ENCODE measurements around the gene HOMER1. TPM values are rescaled to one million over a fixed set of nuclear protein-coding genes. Genes with fewer than 3 reads are reported as not detected.

HOMER1 gene
- total RNA-seq, 2 experiments from 2014 or later: 6.3 to 13.9 TPM

GRCh38 chr5:79436224-79436623 lies 77.7 kb downstream of the HOMER1 start:
- no peak for DNase-seq (ENCODE audit: low spot score)
- ChIA-PET CTCF (ENCODE audit: unreplicated experiment) (no interaction called here), POLR2A (interaction anchor here (0.6 kb wide), 1 partner anchor 180 kb away, joined by 5 read pairs; no protein-coding TSS in a partner anchor)
- H3K9me2 ChIP-seq (ENCODE audit: insufficient read depth, low read length): no peaks in the 10 kb centered on the region
- H3K4me2 ChIP-seq (ENCODE audit: low read length): no peak overlapping the region
- intact Hi-C loops (cut with micrococcal nuclease; ENCODE audit: unreplicated experiment): no loop called here
- H3K4me3 ChIP-seq (ENCODE audit: low read depth, low read length, poor library complexity, severe bottlenecking): no peak overlapping the region
- no peaks in the 10 kb centered on the region for H3K36me3 ChIP-seq (ENCODE audit: insufficient read depth, low read length)
- H3K4me1 ChIP-seq (ENCODE audit: insufficient read depth, low read length, poor library complexity, severe bottlenecking): peaks cover 1% of the 10 kb centered on the region
- no peaks in the 10 kb centered on the region for H3K9me3 ChIP-seq (ENCODE audit: low read length)
- H3K27ac ChIP-seq (ENCODE audit: low read depth, low read length, poor library complexity, severe bottlenecking): no peak overlapping the region
- BruUV-seq (replicated peaks): no TSS peak
- no peaks in the 10 kb centered on the region for H4K20me1 ChIP-seq (ENCODE audit: insufficient read depth, low read length)
- no peaks in the 10 kb centered on the region for H3K79me2 ChIP-seq (ENCODE audit: insufficient read depth, low read depth, low read length)
- TF ChIP-seq EZH2phosphoT487 (IDR thresholded peaks at IDR 0.05; ENCODE audit: borderline replicate concordance, low read depth, low read length) (no peak), CTCF (conservative IDR thresholded peaks at IDR 0.05; ENCODE audit: low read length) (no peak)
- H2AFZ ChIP-seq (ENCODE audit: low read length): no peak overlapping the region

GRCh38 chr5:79430196-79430595 lies 83.7 kb downstream of the HOMER1 start:
- ChIA-PET CTCF (ENCODE audit: unreplicated experiment) (no interaction called here), POLR2A (no interaction called here)
- no peak for DNase-seq (ENCODE audit: low spot score)
- BruUV-seq (replicated peaks): no TSS peak
- Histone ChIP-seq H3K36me3 (ENCODE audit: insufficient read depth, low read length) (no peaks in the 10 kb centered on the region), H4K20me1 (ENCODE audit: insufficient read depth, low read length) (no peaks in the 10 kb centered on the region), H3K4me2 (ENCODE audit: low read length) (no peak overlapping the region), H3K4me3 (ENCODE audit: low read depth, low read length, poor library complexity, severe bottlenecking) (no peak overlapping the region), H3K9me2 (ENCODE audit: insufficient read depth, low read length) (no peaks in the 10 kb centered on the region), H3K27ac (ENCODE audit: low read depth, low read length, poor library complexity, severe bottlenecking) (no peak overlapping the region), H2AFZ (ENCODE audit: low read length) (no peak overlapping the region), H3K4me1 (ENCODE audit: insufficient read depth, low read length, poor library complexity, severe bottlenecking) (no peaks in the 10 kb centered on the region), H3K79me2 (ENCODE audit: insufficient read depth, low read depth, low read length) (no peaks in the 10 kb centered on the region), H3K9me3 (ENCODE audit: low read length) (no peaks in the 10 kb centered on the region)
- TF ChIP-seq EZH2phosphoT487 (IDR thresholded peaks at IDR 0.05; ENCODE audit: borderline replicate concordance, low read depth, low read length): no peak
- TF ChIP-seq CTCF (conservative IDR thresholded peaks at IDR 0.05; ENCODE audit: low read length): no peak
- intact Hi-C loops (cut with micrococcal nuclease; ENCODE audit: unreplicated experiment): no loop called here

- TF ChIP-seq CTCF (conservative IDR thresholded peaks at IDR 0.05; ENCODE audit: low read length) (no peak), EZH2phosphoT487 (IDR thresholded peaks at IDR 0.05; ENCODE audit: borderline replicate concordance, low read depth, low read length) (no peak)
- Histone ChIP-seq H3K27ac (ENCODE audit: low read depth, low read length, poor library complexity, severe bottlenecking) (no peak overlapping the region), H2AFZ (ENCODE audit: low read length) (no peak overlapping the region), H3K4me3 (ENCODE audit: low read depth, low read length, poor library complexity, severe bottlenecking) (no peak overlapping the region), H3K9me2 (ENCODE audit: insufficient read depth, low read length) (no peaks in the 10 kb centered on the region), H3K9me3 (ENCODE audit: low read length) (no peaks in the 10 kb centered on the region), H3K4me1 (ENCODE audit: insufficient read depth, low read length, poor library complexity, severe bottlenecking) (no peaks in the 10 kb centered on the region), H4K20me1 (ENCODE audit: insufficient read depth, low read length) (no peaks in the 10 kb centered on the region), H3K36me3 (ENCODE audit: insufficient read depth, low read length) (no peaks in the 10 kb centered on the region), H3K4me2 (ENCODE audit: low read length) (no peak overlapping the region), H3K79me2 (ENCODE audit: insufficient read depth, low read depth, low read length) (no peaks in the 10 kb centered on the region)
- CTCF ChIA-PET (ENCODE audit: unreplicated experiment): no interaction called here
- no TSS peak for BruUV-seq (replicated peaks)
- no peak for DNase-seq (ENCODE audit: low spot score)
- POLR2A ChIA-PET: no interaction called here
- intact Hi-C loops (cut with micrococcal nuclease; ENCODE audit: unreplicated experiment): no loop called here
These were observed 90.6 kb downstream of the HOMER1 start for GRCh38 chr5:79423296-79423695.

Measured in OCI-LY7 (cell line).